22Rv1 (cell line): ENCODE results near the gene SIX3.

Experiments
- ZFX ChIP-seq: fragments of 450-650 bp; IDR thresholded peaks from 2 replicates; pipeline ENCODE4 v1.6.1; 2017; ENCODE audit warnings: antibody characterized with exemption, borderline replicate concordance
- TF ChIP-seq, protein P1 (sequence below): fragments of 450-650 bp; IDR thresholded peaks from 2 replicates; pipeline ENCODE4 v1.5.1; 2017; ENCODE audit warnings: mild to moderate bottlenecking

DNA sequence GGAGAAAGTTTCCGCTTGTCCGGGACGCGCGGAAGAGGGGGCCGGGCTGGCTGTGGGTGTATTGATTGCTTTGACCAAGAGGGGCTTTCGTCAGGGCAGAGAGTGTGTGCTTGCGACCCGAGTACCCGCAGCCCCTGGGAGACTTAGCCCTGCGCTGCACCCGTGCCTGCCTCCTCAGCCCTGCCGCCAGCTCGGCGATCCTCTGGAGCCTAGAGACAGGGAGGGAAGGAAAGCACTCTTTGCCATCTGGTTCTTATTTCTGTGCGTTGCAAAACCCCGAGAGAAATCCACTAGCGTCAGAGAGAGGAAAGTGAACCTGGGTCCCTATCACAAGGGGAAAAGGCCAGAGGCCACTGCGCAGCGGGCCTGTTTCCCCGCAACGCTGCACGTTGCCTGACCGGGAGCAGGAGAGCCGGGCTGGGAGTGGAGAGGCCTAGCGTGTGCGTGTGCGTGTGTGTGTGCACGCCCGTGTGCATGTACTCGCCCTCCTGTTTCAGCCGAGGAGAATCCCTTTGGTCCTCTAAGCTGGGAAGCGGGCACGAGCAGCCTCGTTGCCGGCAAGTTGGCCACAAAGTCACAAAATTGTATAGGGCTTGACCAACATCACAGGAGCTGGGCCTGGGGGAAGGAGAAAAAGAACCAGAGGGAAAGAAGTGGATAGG lies 1.7 kb downstream of the SIX3 start:
- TF ChIP-seq, protein P1, sequence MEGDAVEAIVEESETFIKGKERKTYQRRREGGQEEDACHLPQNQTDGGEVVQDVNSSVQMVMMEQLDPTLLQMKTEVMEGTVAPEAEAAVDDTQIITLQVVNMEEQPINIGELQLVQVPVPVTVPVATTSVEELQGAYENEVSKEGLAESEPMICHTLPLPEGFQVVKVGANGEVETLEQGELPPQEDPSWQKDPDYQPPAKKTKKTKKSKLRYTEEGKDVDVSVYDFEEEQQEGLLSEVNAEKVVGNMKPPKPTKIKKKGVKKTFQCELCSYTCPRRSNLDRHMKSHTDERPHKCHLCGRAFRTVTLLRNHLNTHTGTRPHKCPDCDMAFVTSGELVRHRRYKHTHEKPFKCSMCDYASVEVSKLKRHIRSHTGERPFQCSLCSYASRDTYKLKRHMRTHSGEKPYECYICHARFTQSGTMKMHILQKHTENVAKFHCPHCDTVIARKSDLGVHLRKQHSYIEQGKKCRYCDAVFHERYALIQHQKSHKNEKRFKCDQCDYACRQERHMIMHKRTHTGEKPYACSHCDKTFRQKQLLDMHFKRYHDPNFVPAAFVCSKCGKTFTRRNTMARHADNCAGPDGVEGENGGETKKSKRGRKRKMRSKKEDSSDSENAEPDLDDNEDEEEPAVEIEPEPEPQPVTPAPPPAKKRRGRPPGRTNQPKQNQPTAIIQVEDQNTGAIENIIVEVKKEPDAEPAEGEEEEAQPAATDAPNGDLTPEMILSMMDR, result no peak
- no peak for TF ChIP-seq ZFX
